Measurements from ENCODE around the gene KRT34.

GRCh38 chr17:41383690-41384089 is 1.6 kb upstream of the KRT34 start:
- TF ChIP-seq CTCF (conservative IDR thresholded peaks at IDR 0.05; ENCODE audit: low read length) (no peak), EZH2phosphoT487 (IDR thresholded peaks at IDR 0.05; ENCODE audit: borderline replicate concordance, low read depth, low read length) (no peak)

All from OCI-LY7 (cell line).